ENCODE results near the gene DLX3. TPM values are rescaled to one million over a fixed set of nuclear protein-coding genes. Genes with fewer than 3 reads are reported as not detected.

Gene DLX3
- total RNA-seq, 2 experiments from 2014 or later = not detected

GRCh38 chr17:49949634-49950033 lies 45.4 kb downstream of the DLX3 start:
- no TSS peak for BruUV-seq (replicated peaks)
- H3K9me3 ChIP-seq (ENCODE audit: low read length) = no peaks in the 10 kb centered on the region
- no peak for DNase-seq (ENCODE audit: low spot score)
- intact Hi-C loops (cut with micrococcal nuclease; ENCODE audit: unreplicated experiment) = loop anchor here (5.0 kb wide), 1 partner anchor 138 kb away; no protein-coding TSS in a partner anchor
- no peak overlapping the region for H3K4me3 ChIP-seq (ENCODE audit: low read depth, low read length, poor library complexity, severe bottlenecking)
- no peak for TF ChIP-seq CTCF (conservative IDR thresholded peaks at IDR 0.05; ENCODE audit: low read length)
- TF ChIP-seq EZH2phosphoT487 (IDR thresholded peaks at IDR 0.05; ENCODE audit: borderline replicate concordance, low read depth, low read length) = no peak
- no peak overlapping the region for H3K27ac ChIP-seq (ENCODE audit: low read depth, low read length, poor library complexity, severe bottlenecking)
- no peaks in the 10 kb centered on the region for H3K4me1 ChIP-seq (ENCODE audit: insufficient read depth, low read length, poor library complexity, severe bottlenecking)
- H3K9me2 ChIP-seq (ENCODE audit: insufficient read depth, low read length) = no peaks in the 10 kb centered on the region
- CTCF ChIA-PET (ENCODE audit: unreplicated experiment) = no interaction called here
- H2AFZ ChIP-seq (ENCODE audit: low read length) = no peak overlapping the region
- no peaks in the 10 kb centered on the region for H3K36me3 ChIP-seq (ENCODE audit: insufficient read depth, low read length)
- no peak overlapping the region for H3K4me2 ChIP-seq (ENCODE audit: low read length)
- no peaks in the 10 kb centered on the region for H4K20me1 ChIP-seq (ENCODE audit: insufficient read depth, low read length)
- POLR2A ChIA-PET = no interaction called here
- no peaks in the 10 kb centered on the region for H3K79me2 ChIP-seq (ENCODE audit: insufficient read depth, low read depth, low read length)

DNA sequence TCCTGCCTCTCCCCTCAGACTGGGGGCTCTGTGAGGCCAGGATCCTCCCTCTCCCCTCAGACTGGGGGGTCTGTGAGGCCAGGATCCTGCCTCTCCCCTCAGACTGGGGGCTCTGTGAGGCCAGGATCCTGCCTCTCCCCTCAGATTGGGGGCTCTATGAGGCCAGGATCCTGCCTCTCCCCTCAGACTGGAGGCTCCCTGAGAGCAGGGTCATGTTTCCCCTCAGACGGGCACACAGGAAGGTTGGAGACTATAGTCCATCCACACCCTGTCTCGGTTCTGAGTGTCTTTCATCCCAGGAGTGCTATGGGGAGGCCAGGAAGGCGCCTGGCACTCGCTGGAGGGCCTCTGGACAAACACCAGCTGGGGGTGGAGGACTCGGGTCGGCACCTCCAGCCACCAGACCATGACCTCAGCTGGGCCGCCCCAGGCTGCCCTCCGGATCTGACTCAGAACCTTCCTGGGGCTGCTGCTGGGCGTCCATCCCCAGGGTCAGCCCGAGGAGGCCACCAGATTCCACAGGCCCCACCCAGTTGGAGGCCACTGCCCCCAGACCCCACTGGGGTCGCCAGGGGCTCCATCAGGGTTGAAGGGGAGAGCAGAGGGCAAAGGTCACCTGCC lies 48.0 kb downstream of the DLX3 start:
- Histone ChIP-seq H3K79me2 (ENCODE audit: insufficient read depth, low read depth, low read length) (no peaks in the 10 kb centered on the region), H3K4me1 (ENCODE audit: insufficient read depth, low read length, poor library complexity, severe bottlenecking) (no peaks in the 10 kb centered on the region), H3K36me3 (ENCODE audit: insufficient read depth, low read length) (no peaks in the 10 kb centered on the region), H3K9me3 (ENCODE audit: low read length) (no peaks in the 10 kb centered on the region), H3K4me2 (ENCODE audit: low read length) (no peak overlapping the region), H3K9me2 (ENCODE audit: insufficient read depth, low read length) (no peaks in the 10 kb centered on the region), H3K27ac (ENCODE audit: low read depth, low read length, poor library complexity, severe bottlenecking) (no peak overlapping the region), H3K4me3 (ENCODE audit: low read depth, low read length, poor library complexity, severe bottlenecking) (no peak overlapping the region), H2AFZ (ENCODE audit: low read length) (no peak overlapping the region), H4K20me1 (ENCODE audit: insufficient read depth, low read length) (no peaks in the 10 kb centered on the region)
- CTCF ChIA-PET (ENCODE audit: unreplicated experiment) = no interaction called here
- TF ChIP-seq CTCF (conservative IDR thresholded peaks at IDR 0.05; ENCODE audit: low read length) (no peak), EZH2phosphoT487 (IDR thresholded peaks at IDR 0.05; ENCODE audit: borderline replicate concordance, low read depth, low read length) (no peak)
- no peak for DNase-seq (ENCODE audit: low spot score)
- no TSS peak for BruUV-seq (replicated peaks)
- POLR2A ChIA-PET = no interaction called here
- intact Hi-C loops (cut with micrococcal nuclease; ENCODE audit: unreplicated experiment) = no loop called here

DNA sequence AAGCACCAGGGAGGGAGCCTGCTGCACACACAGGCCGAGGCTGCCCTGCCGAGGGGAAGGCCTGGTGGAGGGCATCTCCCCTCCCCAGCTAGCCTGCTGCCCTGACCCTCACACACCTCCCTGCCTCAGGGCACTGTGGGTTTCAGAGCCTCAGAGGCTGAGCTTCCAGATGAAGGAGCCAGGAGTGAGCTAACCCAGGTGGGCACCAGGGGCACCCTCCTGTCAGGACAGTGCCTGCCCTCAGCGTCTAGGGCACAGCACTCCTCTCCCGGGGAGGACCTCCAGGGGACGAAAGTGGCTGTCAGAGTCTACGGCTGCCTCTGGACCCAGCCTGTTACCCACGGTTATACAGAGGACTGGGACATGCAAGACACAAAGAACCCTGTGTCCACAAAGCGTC lies 48.8 kb downstream of the DLX3 start:
- TF ChIP-seq CTCF (conservative IDR thresholded peaks at IDR 0.05; ENCODE audit: low read length) (no peak), EZH2phosphoT487 (IDR thresholded peaks at IDR 0.05; ENCODE audit: borderline replicate concordance, low read depth, low read length) (no peak)
- Histone ChIP-seq H3K9me3 (ENCODE audit: low read length) (no peaks in the 10 kb centered on the region), H3K36me3 (ENCODE audit: insufficient read depth, low read length) (no peaks in the 10 kb centered on the region), H2AFZ (ENCODE audit: low read length) (no peak overlapping the region), H3K4me3 (ENCODE audit: low read depth, low read length, poor library complexity, severe bottlenecking) (no peak overlapping the region), H3K79me2 (ENCODE audit: insufficient read depth, low read depth, low read length) (no peaks in the 10 kb centered on the region), H3K4me2 (ENCODE audit: low read length) (no peak overlapping the region), H3K4me1 (ENCODE audit: insufficient read depth, low read length, poor library complexity, severe bottlenecking) (no peaks in the 10 kb centered on the region), H3K27ac (ENCODE audit: low read depth, low read length, poor library complexity, severe bottlenecking) (no peak overlapping the region), H4K20me1 (ENCODE audit: insufficient read depth, low read length) (no peaks in the 10 kb centered on the region), H3K9me2 (ENCODE audit: insufficient read depth, low read length) (no peaks in the 10 kb centered on the region)
- CTCF ChIA-PET (ENCODE audit: unreplicated experiment) = no interaction called here
- intact Hi-C loops (cut with micrococcal nuclease; ENCODE audit: unreplicated experiment) = no loop called here
- no peak for DNase-seq (ENCODE audit: low spot score)
- POLR2A ChIA-PET = no interaction called here
- no TSS peak for BruUV-seq (replicated peaks)
